Measurements from ENCODE around the gene TAF10.

DNA sequence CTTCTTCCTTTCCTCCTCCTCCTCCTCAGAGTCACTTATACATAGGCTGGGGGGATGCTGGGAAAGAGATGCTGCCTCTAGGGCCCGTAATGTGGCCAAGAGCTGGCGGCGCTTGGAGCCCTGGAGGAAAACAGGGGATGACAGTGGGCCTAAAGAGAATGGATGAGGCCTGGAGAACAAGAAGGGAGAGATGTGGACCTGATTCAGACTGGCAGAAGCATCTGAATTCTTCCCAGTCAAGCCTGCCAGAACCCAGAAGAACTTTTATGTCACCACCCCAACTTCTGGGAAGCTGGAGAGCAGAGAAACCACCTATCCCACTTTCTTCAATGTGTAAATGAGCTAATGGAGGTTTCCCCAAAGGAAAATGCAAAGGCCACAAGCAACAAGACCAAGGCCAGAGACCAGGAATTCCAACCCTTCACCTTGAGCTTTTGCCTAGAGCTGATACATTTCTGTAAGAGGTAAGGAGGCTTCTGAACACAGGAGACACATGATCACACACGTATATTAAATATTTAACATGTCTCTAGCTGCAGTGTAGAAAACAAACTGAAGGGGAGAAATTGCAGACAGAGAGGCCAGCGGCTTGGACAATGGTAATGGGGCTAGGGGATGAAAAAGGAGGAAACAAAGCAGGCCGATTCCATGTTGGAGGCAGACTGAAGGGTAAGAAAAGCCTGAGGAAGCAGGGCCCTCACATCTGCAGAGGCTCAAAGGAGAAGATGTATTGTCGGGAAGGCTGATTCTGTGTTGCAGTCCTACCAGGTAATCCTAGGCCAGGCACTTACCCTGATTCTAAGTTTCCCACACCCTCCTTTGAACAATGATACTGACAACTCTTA is 9.7 kb downstream of the TAF10 start:
- TF ChIP-seq EZH2phosphoT487 (IDR thresholded peaks at IDR 0.05; ENCODE audit: borderline replicate concordance, low read depth) = no peak
- no peak for TF ChIP-seq JUND (IDR thresholded peaks at IDR 0.05)
- no peak for TF ChIP-seq RCOR1 (IDR thresholded peaks at IDR 0.05; ENCODE audit: low read length)
- TF ChIP-seq, protein P1, sequence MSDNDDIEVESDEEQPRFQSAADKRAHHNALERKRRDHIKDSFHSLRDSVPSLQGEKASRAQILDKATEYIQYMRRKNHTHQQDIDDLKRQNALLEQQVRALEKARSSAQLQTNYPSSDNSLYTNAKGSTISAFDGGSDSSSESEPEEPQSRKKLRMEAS (IDR thresholded peaks at IDR 0.05; ENCODE audit: low read depth) = no peak
- TF ChIP-seq, protein P2, sequence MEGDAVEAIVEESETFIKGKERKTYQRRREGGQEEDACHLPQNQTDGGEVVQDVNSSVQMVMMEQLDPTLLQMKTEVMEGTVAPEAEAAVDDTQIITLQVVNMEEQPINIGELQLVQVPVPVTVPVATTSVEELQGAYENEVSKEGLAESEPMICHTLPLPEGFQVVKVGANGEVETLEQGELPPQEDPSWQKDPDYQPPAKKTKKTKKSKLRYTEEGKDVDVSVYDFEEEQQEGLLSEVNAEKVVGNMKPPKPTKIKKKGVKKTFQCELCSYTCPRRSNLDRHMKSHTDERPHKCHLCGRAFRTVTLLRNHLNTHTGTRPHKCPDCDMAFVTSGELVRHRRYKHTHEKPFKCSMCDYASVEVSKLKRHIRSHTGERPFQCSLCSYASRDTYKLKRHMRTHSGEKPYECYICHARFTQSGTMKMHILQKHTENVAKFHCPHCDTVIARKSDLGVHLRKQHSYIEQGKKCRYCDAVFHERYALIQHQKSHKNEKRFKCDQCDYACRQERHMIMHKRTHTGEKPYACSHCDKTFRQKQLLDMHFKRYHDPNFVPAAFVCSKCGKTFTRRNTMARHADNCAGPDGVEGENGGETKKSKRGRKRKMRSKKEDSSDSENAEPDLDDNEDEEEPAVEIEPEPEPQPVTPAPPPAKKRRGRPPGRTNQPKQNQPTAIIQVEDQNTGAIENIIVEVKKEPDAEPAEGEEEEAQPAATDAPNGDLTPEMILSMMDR (IDR thresholded peaks at IDR 0.05) = no peak
- TF ChIP-seq RFX5 (IDR thresholded peaks at IDR 0.05; ENCODE audit: low read length) = no peak
- no peak for TF ChIP-seq POLR2AphosphoS5 (IDR thresholded peaks at IDR 0.05; ENCODE audit: low read depth, low read length)
- no peak for TF ChIP-seq YY1 (IDR thresholded peaks at IDR 0.05; ENCODE audit: low read depth)
- no peak for TF ChIP-seq EP300 (IDR thresholded peaks at IDR 0.05; ENCODE audit: borderline replicate concordance in 1 of 2, low read depth in 1 of 2, low read length in 1 of 2)
- TF ChIP-seq RXRA (IDR thresholded peaks at IDR 0.05; ENCODE audit: borderline replicate concordance, low read depth) = no peak
- TF ChIP-seq FOSL2 (IDR thresholded peaks at IDR 0.05; ENCODE audit: borderline replicate concordance, low read depth) = no peak

Data from SK-N-SH (cell line).